LHCN-M2 (cell line): ENCODE results near the gene NUFIP2. TPM values are rescaled to one million over a fixed set of nuclear protein-coding genes. Genes with fewer than 3 reads are reported as not detected.
"Not testable (repeated sequence)": the region's sequence is repeated elsewhere in the genome, so short reads cannot be mapped to it uniquely, and the experiment has no call there.

Experiments
- DNase-seq: peaks from one replicate; pipeline ENCODE4 v3.0.0-alpha.2; 2012; ENCODE audit warnings: low read depth
- polyA plus RNA-seq: library from polyadenylated mRNA; unstranded; fragments of >200 nt; gene quantifications from one replicate; pipeline ENCODE4 v1.2.1, GENCODE V29; 2012; ENCODE audit warnings: missing spikeins
- total RNA-seq: library from RNA; depleted of rRNA; stranded (reverse); fragments of >200 nt; gene quantifications from 2 replicates; pipeline ENCODE4 v1.2.3, GENCODE V29; 2014; rRNA removed

The NUFIP2 gene, protein sequence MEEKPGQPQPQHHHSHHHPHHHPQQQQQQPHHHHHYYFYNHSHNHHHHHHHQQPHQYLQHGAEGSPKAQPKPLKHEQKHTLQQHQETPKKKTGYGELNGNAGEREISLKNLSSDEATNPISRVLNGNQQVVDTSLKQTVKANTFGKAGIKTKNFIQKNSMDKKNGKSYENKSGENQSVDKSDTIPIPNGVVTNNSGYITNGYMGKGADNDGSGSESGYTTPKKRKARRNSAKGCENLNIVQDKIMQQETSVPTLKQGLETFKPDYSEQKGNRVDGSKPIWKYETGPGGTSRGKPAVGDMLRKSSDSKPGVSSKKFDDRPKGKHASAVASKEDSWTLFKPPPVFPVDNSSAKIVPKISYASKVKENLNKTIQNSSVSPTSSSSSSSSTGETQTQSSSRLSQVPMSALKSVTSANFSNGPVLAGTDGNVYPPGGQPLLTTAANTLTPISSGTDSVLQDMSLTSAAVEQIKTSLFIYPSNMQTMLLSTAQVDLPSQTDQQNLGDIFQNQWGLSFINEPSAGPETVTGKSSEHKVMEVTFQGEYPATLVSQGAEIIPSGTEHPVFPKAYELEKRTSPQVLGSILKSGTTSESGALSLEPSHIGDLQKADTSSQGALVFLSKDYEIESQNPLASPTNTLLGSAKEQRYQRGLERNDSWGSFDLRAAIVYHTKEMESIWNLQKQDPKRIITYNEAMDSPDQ
- 32.1 and 34.8 TPM in 2 replicates for total RNA-seq
- polyA plus RNA-seq, result 8.8 TPM

DNA sequence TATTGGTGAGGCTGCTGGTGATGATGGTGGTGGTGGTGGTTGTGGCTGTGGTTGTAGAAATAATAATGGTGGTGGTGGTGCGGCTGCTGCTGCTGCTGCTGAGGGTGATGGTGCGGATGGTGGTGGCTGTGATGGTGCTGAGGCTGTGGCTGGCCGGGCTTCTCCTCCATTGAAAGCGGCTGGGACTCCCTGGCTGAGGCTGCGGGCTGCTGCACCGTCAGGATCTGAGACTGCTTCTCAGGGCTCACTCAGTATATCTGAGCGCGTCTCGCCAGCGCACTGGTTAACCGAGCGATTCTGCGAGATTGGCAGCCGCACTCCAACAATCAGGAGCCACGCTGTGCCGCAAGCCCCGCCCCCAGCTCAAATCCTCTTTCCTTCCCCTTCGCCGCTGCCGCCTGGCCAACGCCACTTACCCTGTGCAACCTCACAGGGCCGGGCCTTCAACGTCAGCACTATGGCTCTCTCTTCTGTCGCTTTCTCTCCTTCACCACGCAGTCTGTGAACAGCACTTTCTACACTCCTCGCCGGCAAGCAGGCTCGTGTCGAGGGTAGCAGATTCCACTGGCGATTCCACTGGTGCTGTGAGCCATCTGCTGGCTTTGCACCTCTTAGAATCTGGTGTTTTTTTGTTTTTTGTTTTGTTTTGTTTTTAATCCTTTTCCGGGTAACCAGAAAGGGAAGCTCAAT is at the start of gene NUFIP2:
TSS of gene NUFIP2 (minus strand) at position 259 of the 690 bp plus-strand sequence. CDS start at position 170, 89 bp downstream.
- peak; percentile 98 for DNase-seq

DNA sequence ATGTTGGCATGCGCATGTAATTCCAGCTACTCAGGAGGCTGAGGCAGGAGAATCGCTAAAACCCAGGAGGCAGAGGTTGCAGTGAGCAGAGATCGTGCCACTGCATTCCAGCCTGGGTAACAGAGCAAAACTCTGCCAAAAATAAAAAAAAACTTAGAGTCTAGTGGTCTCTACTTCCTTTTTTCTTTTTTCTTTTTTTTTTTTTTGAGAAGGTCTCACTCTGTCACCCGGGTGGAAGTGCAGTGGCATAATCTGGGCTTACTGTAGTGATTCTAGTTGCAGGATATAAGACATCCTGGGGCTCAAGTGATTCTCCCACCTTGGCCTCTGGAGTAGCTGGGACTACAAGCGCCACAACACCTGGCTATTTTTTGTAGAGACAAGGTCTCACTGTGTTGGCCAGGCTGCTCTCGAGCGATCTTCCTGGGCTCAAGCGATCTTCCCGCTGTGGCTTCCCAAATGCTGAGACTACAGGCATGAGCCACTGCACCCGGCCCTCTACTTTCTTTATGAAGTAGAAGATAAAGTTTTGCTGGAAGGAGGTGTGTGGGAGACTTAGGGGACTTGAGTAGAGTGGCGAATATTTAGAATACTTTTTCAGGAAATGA is 48.3 kb upstream of the NUFIP2 start:
- DNase-seq, result no peak

DNA sequence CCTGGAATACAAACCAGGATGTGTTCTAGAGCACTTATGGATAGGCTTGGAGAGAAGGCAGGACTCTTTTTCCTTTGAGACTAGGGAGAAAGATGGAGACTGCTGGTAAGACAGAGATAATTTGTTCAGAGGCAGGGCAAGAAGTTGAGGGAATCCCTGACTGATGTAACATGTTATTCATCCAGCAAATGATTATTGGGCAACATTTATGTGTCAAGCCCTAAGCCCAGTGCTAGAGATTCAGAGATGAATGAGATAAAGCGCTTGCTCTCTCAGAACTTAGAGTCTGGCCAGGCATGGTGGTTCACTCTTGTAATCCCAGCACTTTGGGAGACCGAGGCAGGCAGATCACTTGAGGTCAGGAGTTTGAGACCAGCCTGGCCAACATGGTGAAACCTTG is 47.8 kb upstream of the NUFIP2 start:
- no peak for DNase-seq

DNA sequence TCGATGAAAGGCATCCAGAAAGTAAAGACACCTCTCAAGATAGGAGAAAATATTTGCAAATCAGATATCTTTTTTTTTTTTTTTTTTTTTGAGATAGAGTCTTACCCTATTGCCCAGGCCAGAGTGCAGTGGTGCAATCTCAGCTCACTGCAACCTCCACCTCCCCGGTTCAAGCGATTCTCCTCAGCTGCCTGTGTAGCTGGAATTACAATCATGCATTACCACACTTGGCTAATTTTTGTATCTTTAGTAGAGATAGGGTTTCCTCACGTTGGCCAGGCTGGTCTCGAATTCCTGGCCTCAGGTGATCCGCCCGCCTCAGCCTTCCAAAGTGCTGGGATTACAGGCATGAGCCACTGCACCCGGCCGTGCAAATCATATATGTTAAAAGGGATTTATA is 45.1 kb upstream of the NUFIP2 start:
- DNase-seq, result not testable (repeated sequence)

DNA sequence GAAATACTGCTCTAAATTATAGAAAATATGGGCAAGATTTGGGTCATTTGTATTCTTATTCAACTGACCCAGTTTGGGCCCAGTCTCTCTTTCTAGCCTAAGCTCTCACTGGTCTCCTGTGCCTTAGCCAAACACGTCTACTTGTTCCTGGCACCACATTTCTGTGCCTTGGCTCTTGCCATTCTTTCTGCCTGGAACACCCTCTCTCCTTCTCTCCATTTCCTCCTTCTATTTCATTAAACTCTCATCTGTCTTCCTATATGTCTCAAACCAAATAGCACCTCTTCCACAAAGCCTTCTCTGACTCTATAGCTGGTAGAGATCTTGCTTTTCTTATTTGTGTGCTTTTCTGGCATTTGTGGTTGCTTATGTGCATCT is 37.7 kb upstream of the NUFIP2 start:
- DNase-seq, result no peak

DNA sequence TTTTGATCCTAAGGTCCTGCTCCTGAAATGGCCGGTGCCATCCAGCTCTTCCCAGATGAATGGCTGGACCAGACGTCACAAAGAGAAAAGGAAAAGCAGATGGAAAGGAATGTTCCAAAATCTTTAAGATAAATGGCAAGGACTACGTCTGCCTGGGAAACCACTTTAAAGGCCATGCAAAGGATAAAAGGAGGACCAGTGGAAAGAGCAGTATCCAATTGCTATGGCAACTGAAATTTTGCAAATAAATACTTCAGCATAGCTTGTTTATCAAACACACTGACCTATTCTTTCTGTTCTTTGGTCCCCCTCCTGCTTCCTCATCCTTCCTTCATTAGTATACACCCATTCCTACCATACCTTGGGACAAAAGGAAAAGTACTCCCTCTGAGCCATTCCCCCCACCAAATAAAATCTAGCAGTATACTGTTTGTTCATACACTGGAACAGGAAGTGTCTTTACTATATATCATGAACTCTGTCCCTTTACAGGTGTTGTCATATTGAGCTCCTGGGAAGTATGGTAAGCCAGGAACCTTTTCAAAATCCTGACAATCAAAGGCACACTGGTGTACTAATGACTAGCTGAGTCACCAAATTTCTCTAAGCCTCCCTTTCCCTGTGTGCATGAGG is 37.2 kb upstream of the NUFIP2 start:
- no peak for DNase-seq

DNA sequence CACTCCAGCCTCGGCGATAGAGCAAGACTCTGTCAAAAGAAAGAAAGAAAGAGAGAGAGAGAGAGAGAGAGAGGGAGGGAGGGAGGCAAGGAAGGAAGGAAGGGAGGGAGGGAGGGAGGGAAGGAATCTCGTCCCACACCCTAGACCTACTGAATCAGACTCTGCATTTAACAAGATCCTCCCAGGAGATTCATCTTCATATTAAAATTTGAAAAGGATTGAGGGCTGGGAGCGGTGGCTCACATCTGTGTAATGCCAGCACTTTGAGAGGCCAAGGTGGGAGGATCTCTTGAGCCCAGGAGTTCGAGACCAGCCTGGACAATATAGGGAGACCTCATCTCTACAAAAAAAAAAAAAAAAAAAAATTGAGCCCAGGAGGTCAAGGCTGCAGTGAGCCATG is 33.5 kb upstream of the NUFIP2 start:
- no peak for DNase-seq

DNA sequence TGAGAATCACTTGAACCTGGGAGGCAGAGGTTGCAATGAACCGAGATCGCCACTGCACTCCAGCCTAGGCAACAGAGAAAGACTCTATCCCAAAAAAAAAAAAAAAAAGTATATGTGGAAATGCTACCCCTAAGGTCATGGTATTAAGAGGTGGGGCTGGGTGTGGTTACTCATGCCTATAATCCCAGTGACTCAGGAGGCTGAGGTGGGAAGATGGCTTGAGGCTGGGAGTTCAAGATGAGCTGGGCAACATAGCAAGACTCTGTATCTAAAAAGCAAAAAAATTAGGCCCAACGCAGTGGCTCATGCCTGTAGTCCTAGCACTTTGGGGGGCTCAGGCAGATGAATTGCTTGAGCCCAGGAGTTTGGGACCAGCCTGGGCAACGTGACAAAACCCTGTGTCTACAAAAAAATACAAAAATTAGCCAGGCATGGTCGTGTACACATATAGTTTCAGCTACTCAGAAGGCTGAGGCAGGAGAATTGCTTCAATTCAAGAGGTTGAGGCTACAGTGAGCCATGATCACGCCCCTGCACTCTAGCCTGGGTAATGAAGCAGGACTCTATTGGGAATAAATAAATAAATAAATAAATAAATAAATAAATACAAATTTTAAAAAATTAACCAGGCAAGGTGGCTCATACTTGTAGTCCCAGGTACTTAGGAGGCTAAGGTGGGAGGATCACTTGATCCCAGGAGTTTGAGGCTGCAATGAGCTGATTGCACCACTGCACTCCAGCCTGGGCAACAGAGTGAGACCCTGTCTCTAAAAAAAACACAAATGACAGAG is 32.3 kb upstream of the NUFIP2 start:
- no peak for DNase-seq

DNA sequence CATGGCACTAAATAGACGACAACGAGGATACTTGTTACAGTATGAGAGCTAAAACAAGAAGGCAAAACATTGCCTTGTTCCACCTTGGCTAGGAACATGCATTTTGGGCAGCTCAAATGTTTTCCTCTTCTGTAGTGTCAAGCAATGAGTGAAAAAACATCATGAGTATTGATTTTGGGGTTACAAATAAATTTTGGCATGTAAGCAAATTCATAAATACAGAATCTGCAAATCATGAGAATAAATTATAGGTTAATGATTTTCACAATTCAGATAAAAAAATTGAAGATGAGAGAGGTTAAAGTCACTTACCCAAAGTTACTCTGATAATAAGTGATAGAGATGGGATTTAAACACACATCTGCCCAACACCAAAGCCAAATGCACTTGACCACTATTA is 28.4 kb upstream of the NUFIP2 start:
- no peak for DNase-seq

DNA sequence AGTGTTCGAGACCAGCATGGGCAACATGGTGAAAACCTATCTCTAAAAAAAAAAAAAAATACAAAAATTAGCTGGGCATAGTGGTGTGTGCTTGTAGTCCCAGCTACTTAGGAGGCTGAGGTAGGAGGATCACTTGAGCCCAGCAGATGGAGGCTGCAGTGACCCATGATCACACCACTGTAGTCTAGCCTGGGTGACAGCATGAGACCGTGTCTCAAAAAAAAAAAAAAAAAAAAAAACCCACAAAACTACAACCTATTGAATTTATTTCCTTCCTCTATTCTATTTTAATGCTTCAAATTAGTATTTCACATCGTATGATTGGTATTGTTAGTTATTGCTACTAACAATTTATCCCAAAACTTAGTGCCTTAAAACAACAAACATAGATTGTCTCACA is 9.4 kb upstream of the NUFIP2 start:
- DNase-seq, result no peak

DNA sequence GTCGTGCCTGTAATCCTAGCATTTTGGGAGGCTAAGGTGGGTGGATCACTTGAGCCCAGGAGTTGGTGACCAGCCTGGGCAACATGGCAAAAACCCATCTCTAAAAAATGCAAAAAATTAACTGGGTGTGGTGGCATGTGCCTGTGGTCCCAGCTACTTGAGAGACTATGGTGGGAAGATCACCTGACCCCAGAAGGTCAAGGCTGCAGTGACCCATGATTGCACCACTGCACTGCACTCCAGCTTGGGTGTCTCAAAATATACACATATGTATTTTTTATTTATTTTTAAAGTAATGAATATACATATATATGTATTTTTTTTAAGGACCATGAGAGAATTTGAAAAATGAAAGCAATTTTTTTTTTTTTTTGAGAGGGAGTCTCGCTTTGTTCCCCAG is 5.1 kb upstream of the NUFIP2 start:
- DNase-seq, result no peak

DNA sequence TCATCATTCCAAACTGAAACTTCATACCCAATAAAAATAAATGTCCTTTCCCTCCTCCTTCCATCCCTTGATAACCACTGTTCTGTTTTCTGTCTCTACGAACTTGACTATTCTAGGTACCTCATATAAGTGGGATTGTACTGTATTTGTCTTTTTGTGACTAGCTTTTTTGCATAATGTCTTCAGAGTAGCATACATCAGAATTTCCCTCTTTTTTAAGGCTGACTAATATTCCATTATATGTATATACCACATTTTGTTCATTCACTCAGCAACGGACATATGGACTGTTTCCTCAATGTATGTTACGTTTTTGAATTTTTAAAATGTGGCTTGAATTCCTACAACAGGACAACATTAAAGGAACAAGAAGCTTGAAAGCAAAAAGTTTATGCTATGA is 1.5 kb upstream of the NUFIP2 start:
- no peak for DNase-seq

DNA sequence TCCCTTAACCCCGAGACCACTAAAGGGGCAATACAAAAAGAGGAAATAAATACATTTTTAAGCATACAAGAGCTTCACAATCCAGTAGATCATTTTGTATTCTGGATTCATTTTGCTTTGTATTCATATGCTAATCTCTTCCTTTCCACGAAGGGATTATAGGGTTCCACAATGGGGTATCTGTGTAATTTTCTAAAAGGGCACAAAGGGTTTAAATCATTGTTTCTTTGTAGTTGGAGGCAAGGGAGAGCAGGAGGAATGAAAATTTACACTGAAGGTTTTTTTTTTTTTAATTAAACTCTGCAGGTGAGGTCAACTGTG is 592 bp upstream of the NUFIP2 start:
- no peak for DNase-seq

DNA sequence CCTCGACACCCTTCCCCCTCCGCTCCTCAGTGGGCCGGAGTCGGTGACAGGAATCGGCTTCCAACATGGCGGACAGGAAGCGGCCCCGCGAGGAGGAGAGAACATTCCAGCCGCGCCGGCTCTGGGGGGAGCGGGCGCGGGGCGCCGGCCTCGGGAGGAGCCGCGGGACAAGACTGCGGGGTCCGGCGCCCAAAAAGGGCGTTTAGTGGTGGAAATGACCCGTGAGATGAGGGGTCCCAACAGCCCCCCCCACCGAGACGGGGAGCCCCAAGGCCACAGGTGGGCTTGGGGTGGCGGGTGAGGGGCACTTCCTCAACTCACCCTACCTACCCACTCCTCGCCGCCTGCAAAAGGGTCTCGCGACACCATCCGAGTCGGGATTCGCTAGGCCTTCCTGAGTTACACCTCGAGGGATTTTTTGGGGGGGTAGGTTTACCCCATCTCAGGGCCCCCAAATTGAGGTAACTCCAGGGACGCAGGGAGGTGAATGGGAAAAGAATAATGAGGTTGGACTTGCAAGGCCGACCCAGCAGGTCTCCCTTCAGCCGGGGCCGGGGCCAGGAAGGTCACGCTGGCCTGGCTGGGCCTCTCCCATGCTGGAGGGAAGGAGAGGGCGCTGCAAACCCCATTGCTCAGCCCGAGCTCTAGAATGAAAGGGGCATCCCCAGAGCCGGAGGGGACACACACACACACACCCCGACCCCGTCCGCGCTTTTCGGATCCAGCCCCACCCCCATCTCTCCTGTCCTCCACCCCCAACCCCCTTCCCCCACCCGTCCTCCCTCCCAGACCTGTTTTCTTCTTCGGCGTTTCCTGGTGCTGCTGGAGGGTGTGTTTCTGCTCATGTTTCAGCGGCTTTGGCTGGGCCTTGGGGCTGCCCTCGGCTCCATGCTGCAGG is 707 bp downstream of the NUFIP2 start:
- peak; percentile 44 for DNase-seq

DNA sequence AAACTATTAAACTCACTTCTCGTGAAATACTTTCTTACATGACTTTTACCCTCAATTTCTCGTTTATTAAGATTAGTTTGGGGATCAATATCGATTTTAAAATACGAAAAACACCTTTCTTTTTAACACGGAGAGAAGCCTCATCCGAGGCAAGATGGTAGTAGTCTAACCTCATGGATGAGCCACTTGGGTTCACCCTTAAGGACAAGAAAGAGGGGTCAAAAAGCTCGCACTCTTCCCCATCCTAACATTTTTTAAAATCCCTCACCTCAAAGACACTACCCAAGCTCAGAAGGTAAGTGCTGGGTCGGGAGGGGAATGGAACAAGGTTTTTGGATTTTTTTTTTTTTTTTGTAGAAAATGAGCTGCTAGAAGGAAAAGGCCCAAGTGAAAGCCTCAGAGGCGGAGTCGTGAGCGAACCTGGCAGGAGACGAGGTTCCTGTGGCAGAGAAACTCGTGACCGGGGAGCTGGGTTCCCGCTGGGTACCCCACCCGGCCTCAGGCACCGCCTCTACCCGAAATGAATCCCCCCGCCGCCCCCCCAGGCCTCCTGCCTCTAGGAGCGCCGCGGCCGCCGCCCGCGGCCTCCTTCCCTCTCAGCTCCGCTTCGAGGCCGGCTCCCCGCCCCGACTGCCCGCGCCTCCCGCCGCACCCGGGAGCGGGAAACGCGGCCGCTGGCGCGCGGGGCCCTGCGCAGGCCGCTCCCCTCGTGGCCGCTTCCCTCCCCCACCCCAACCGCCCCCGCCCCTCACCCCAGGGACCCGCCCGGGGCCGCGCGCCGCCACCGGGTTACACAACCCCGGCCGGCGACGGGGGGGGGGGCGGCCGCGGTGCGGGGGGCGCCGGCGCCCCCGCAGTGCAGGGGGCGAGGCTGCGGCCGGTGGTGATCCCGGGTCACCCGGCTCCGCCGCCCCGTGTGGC is 1.6 kb downstream of the NUFIP2 start:
- peak; percentile 53 for DNase-seq

DNA sequence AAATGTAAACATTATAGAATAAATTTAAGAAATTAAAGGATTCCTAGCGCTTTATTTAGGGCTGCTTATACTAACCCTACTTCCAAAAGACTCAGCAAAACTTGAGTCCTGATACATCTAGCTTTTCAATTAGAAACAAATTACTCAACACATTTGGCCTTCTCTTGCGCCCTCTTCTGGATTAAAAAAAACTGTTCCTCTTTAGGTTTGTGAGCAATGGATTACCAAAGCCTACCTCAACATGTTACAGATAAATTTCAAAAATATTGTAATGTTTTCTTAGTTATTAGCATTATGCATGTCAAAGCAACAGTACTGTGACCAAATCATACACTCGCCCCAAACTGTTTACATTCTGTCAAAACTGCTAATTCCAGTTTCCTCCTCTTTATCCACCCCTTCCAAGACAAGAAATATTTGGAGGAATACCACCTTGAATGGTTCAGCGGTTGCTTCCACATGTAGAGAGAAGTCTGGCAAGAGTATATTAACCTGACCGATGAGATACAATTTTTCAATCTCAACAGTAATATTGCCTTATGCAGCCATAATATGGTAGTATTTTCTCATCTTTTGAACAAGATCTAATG is 2.7 kb downstream of the NUFIP2 start:
- DNase-seq, result peak; percentile 77

DNA sequence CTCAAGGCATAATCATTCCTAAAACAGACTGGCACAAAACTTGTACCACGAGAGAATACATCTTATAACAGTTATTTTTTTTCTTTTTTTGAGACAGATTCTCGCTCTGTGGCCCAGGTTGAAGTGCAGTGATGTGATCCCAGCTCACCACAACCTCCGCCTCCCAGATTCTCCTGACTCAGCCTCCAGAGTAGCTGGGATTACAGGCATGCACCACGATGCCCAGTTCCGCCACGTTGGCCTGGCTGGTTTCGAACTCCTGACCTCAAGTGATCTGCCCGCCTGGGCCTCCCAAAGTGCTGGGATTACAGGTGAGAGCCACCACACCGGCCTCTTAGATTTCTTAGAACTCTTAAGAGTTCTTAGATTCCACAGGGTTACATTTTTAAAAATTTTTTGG is 4.1 kb downstream of the NUFIP2 start:
- no peak for DNase-seq

DNA sequence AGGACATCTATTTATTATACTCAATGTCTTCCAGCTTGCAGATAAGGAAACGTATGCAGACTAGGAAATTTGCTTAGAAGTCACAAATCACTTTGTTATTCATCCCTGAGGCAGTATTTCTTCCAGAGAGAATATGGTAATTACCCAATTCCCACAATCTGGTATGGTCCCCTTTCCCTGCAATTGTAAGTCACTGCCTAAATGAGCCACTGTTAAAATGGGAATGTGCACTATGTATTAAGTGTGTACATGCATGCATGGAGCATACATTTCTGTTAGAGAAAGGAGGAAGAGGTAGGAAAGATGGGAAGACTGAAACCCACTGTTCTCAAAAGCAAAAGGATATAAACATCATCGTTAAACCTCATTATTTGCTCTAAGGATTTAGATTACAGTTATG is 10.0 kb downstream of the NUFIP2 start:
- no peak for DNase-seq
